ENCODE data around the gene MYO9A.

DNA sequence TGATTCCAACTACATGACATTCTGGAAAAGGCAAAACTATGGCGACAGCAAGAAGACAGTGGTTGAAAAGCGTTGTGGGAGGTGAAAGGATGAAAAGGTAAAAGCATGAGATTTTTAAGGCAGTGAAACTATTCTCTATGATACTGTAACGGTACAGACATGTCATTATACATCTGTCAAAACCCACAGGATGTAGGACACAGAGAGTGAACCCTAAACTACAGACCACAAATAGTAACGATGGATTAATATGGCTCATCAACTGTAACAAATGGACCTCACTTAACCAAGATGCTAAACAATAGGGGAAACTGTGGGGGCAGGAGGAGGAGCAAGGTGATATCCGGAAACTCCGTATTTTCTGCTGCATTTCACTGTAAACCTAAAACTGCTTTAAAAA, 39.1 kb downstream of the MYO9A start:
- TF ChIP-seq, protein P1, sequence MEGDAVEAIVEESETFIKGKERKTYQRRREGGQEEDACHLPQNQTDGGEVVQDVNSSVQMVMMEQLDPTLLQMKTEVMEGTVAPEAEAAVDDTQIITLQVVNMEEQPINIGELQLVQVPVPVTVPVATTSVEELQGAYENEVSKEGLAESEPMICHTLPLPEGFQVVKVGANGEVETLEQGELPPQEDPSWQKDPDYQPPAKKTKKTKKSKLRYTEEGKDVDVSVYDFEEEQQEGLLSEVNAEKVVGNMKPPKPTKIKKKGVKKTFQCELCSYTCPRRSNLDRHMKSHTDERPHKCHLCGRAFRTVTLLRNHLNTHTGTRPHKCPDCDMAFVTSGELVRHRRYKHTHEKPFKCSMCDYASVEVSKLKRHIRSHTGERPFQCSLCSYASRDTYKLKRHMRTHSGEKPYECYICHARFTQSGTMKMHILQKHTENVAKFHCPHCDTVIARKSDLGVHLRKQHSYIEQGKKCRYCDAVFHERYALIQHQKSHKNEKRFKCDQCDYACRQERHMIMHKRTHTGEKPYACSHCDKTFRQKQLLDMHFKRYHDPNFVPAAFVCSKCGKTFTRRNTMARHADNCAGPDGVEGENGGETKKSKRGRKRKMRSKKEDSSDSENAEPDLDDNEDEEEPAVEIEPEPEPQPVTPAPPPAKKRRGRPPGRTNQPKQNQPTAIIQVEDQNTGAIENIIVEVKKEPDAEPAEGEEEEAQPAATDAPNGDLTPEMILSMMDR (IDR thresholded peaks at IDR 0.05), result no peak
- TF ChIP-seq EZH2 (IDR thresholded peaks at IDR 0.05) (no peak), EZH2phosphoT487 (IDR thresholded peaks at IDR 0.05) (no peak)

Data from neural progenitor cell (in vitro differentiated cells).